GM20431 (cell line): ENCODE data around the gene PRPS1.

Experiments used
- in situ Hi-C: fragments of 300-500 bp; cut with MseI, MboI; formaldehyde crosslinking; loops from one replicate; pipeline ENCODE4 v1.15.0; 2020; ENCODE audit warnings: low sequenced_read_pairs; ENCODE audit not compliant: unreplicated experiment

PRPS1 gene

DNA sequence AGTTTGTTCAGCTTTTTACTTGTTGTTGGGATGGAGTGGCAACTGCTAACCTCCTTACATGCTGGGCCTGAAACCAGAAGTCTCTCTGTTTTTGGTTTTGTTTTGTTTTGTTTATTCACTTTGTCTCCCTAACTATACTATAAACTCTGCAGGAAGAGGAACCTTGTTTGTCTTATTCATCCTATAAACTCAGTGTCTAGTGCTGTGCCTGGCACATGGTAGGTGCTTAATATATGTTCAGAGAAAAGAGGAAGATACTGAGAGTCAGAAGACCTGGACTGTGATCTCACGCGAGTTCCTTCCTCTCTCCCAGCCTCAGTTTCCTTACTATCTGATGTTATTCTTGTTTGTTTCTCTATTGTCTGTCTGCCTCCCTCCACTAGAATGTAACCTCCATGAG lies 71.3 kb downstream of the PRPS1 start:
- in situ Hi-C loops: no loop called here

DNA sequence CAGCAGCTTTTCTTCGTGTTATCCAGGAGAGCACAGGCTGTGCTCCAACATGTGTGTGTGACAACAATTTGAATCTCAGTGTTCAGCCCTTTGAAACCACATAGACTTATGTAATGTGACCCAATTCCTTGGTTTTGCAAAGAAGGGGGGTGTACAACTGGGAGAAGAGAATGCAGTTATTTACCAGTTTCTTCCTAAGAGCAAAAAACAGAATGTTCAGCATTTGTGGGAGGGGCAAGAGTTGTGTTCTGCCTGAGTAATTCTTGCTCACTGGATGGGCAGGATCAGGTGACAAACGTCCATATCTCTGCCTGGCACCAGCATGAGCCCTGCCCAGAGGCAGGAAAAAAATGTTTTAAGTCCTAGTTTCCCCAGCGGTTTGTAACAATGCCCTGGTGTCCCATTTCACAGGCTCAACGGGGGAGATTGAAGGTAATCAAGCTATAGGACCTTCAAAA lies 72.0 kb downstream of the PRPS1 start:
- in situ Hi-C loops: no loop called here
